Measurements from ENCODE around the gene CNTNAP2.

CNTNAP2 gene

GRCh38 chr7:146606628-146607027 lies 490.0 kb downstream of the CNTNAP2 start:
- DNase-seq (ENCODE audit: low read depth), result no peak

GRCh38 chr7:146619641-146620040 lies 503.0 kb downstream of the CNTNAP2 start:
- DNase-seq (ENCODE audit: low read depth), result no peak

GRCh38 chr7:146626912-146627311 lies 510.3 kb downstream of the CNTNAP2 start:
- DNase-seq (ENCODE audit: low read depth), result no peak

- no peak for DNase-seq (ENCODE audit: low read depth)
Observed at GRCh38 chr7:146635205-146636032, 518.8 kb downstream of the CNTNAP2 start.

GRCh38 chr7:146636033-146636356 lies 519.4 kb downstream of the CNTNAP2 start:
- DNase-seq (ENCODE audit: low read depth), result no peak

- no peak for DNase-seq (ENCODE audit: low read depth)
Observed at GRCh38 chr7:146636581-146636980, 520.0 kb downstream of the CNTNAP2 start.

GRCh38 chr7:146639291-146639690 lies 522.7 kb downstream of the CNTNAP2 start:
- no peak for DNase-seq (ENCODE audit: low read depth)

GRCh38 chr7:146641491-146641890 lies 524.9 kb downstream of the CNTNAP2 start:
- no peak for DNase-seq (ENCODE audit: low read depth)

GRCh38 chr7:146645383-146645976 lies 528.9 kb downstream of the CNTNAP2 start:
- DNase-seq (ENCODE audit: low read depth), result no peak

GRCh38 chr7:146647445-146647844 lies 530.8 kb downstream of the CNTNAP2 start:
- DNase-seq (ENCODE audit: low read depth), result no peak

- no peak for DNase-seq (ENCODE audit: low read depth)
Observed at GRCh38 chr7:146652176-146652575, 535.6 kb downstream of the CNTNAP2 start.

- no peak for DNase-seq (ENCODE audit: low read depth)
Observed at GRCh38 chr7:146654048-146654447, 537.4 kb downstream of the CNTNAP2 start.

GRCh38 chr7:146655928-146656797 lies 539.6 kb downstream of the CNTNAP2 start:
- DNase-seq (ENCODE audit: low read depth), result no peak

- no peak for DNase-seq (ENCODE audit: low read depth)
Observed at GRCh38 chr7:146656988-146657387, 540.4 kb downstream of the CNTNAP2 start.

- DNase-seq (ENCODE audit: low read depth), result no peak
Observed at GRCh38 chr7:146658604-146659003, 542.0 kb downstream of the CNTNAP2 start.

- no peak for DNase-seq (ENCODE audit: low read depth)
Observed at GRCh38 chr7:146659732-146660131, 543.1 kb downstream of the CNTNAP2 start.

GRCh38 chr7:146660839-146661238 lies 544.2 kb downstream of the CNTNAP2 start:
- DNase-seq (ENCODE audit: low read depth), result no peak

- no peak for DNase-seq (ENCODE audit: low read depth)
Observed at GRCh38 chr7:146661435-146661834, 544.8 kb downstream of the CNTNAP2 start.

- no peak for DNase-seq (ENCODE audit: low read depth)
Observed at GRCh38 chr7:146661929-146662328, 545.3 kb downstream of the CNTNAP2 start.

- no peak for DNase-seq (ENCODE audit: low read depth)
Observed at GRCh38 chr7:146665023-146665422, 548.4 kb downstream of the CNTNAP2 start.

- DNase-seq (ENCODE audit: low read depth), result no peak
Observed at GRCh38 chr7:146670532-146670931, 553.9 kb downstream of the CNTNAP2 start.

GRCh38 chr7:146681487-146681886 lies 564.9 kb downstream of the CNTNAP2 start:
- DNase-seq (ENCODE audit: low read depth), result no peak

GRCh38 chr7:146683439-146683838 lies 566.8 kb downstream of the CNTNAP2 start:
- no peak for DNase-seq (ENCODE audit: low read depth)

All from stimulated activated CD8-positive, alpha-beta memory T cell treated with anti-CD3 and anti-CD28 coated beads, Interleukin-12 subunit alpha, Interleukin-12 subunit beta, amount 100 ng/mL, for 1 hour (primary cell).